HG02798 (cell line): ENCODE results near the gene PPP5C.
"Not testable (repeated sequence)": the region's sequence is repeated elsewhere in the genome, so short reads cannot be mapped to it uniquely, and the experiment has no call there.

Experiments used
- ATAC-seq: cut with Tn5 transposase; IDR thresholded peaks from one replicate; pipeline ENCODE4 v1.9.1; 2021; ENCODE audit warnings: mild to moderate bottlenecking; ENCODE audit not compliant: unreplicated experiment, poor library complexity

The PPP5C gene

DNA sequence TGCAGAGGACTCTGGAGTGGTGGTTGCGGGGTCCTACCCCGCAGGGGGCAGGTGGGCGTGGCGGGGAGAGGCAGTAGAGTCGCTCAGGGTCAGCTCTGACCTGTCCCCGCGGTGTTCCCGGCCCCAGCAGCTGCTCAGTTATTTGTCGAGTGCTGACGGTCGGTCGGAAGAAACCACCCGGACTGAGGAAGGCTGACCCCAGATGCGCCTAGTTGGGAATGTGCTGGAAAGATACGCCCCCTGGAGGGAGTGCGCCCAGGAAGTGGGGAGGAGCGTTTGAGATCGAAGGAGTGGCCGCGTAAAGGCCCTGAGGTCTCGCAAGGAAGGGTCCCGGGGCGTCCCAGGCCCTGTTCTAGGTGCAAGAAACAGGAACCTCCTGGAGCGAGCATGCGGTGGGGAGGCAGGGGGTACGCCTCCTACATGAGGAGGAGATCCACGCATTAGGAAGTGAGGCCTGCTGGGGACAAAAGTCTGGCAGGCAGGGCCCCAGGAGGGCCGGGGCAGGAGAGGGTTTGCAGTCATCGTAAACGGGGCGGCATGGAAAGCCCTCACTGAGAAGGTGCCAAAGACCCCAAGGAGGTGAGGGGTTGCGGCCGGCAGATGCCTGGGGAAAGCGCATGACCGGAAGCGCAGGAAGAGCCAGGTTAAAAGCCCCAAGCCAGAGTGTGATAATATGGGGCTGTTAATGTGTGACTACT, 57.3 kb downstream of the PPP5C start:
- no peak for ATAC-seq

DNA sequence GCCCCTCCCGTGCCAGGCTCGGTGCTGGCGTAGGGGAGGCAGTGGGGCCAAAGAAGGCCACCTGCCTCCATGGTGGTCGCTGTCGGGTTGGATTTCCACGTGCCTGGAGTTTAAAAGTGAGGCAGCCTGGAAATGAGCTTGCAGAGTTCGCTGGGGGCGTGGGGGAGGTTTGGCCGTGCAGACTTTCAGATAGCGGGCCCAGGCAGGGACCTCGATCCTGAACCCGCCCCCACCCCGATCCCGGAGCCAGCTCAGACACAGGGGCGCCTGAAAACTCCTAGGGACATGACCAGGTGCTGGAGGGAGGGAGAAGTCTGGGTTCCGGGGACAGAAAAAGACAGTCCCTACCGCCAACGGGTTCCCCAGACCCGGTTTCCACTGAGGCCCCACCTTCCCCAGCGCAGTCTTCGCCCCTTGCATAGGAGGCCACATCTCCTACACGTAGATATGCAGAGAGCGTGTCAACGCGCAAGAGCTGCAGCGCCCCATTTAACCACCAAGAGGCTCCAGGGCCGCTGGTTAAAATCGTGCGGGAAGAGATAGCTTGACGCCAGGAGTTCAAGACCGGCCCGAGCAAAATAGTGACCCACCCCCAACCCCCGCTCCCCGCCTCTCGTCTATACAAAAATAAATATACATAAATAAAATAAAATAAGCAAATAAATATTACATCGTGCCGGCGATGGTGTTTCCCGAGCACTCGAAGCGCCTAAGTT, 58.0 kb downstream of the PPP5C start:
- no peak for ATAC-seq

DNA sequence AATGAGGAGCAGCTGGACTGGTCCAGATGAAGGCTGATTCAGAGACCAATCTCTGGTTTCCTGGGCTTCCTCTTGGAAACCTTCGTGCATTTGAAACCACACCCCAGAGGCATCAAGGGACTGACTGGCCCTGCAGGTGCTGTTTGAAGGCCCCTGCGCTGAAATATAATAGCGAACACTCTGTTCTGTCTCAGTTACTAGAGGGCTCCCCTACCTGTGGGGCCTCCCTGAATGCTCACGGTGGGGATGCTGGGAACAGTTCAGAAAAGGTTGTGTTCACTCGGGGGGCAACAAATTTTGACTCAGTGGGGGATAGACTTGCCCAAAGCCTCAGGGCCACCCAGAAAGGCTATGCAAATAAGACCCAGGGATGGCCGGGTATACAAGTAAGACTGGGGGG, 60.1 kb downstream of the PPP5C start:
- no peak for ATAC-seq

DNA sequence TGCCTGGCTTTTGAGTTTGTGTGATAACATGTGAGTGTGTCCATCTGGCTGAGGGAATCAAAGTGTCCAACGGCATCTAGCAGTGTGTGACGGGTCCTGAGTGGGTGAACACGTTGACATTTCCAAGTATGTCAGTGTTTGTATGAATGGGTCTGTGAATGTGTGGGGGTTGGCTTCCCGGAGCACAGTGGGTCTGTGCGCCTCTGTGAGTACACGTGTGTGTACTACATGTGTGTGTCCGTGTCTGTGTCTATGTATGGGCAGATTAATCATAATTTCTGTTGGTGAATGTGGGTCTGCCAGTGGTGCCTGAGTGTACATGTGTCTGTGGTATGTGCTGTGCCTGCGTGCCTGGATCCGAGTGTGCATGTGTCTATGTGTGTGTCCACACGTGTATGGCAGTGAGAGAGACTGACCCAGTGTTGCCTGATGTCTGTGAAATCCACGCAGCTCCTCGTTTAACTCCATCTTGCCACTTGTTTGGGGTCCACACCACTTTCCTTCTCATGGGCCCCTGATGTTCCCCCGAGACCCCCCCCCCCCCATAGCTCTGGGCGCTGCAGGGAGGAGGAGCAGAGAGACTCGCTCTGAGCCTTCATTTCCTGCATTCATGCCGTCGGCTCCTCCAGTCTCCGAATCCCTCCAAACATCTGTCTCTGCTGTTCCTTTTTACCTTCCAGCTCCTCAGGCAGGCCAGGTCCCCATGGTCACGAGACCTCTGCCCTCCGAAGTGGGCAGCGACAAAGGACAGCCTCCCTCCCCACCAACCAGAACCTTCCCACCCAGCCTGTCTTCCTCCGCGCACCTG, 61.2 kb downstream of the PPP5C start:
- ATAC-seq, result no peak

DNA sequence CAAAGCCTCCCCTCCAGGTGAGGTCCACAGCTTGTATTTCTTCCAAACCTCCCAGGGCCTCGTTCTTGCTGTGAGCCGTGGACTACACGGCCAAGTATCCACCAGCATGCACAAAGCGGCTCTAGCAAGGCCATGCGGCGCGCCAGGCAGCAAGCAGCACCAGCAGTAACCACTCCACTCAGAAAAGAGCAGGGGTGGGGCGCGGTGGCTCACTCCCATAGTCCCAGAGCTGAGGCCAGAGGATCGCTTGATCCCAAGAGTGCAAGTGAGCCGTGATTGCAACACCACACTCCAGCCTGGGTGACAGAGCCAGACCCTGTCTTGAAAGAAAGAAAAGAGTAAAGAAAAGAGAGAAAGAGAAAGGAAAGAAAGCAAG, 61.8 kb downstream of the PPP5C start:
- no peak for ATAC-seq

DNA sequence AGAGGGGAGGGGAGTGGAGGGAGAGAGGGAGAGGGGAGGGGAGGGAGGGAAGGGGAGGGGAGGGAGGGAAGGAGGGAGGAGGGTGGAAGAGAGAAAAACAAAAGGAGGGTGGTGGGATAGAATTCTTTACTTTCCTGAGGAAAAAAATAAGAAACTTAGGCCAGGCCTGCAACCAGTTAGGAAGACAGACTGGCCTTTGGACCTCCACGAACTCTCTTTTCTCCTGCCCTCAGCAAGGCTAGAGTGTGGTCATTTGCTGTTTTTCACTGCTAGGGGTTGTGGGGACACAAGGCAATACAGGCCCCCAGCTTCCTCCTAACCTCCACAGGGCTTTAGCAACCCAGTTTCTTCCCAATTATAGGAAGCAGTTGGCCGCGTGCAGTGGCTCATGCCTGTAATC, 62.3 kb downstream of the PPP5C start:
- no peak for ATAC-seq

DNA sequence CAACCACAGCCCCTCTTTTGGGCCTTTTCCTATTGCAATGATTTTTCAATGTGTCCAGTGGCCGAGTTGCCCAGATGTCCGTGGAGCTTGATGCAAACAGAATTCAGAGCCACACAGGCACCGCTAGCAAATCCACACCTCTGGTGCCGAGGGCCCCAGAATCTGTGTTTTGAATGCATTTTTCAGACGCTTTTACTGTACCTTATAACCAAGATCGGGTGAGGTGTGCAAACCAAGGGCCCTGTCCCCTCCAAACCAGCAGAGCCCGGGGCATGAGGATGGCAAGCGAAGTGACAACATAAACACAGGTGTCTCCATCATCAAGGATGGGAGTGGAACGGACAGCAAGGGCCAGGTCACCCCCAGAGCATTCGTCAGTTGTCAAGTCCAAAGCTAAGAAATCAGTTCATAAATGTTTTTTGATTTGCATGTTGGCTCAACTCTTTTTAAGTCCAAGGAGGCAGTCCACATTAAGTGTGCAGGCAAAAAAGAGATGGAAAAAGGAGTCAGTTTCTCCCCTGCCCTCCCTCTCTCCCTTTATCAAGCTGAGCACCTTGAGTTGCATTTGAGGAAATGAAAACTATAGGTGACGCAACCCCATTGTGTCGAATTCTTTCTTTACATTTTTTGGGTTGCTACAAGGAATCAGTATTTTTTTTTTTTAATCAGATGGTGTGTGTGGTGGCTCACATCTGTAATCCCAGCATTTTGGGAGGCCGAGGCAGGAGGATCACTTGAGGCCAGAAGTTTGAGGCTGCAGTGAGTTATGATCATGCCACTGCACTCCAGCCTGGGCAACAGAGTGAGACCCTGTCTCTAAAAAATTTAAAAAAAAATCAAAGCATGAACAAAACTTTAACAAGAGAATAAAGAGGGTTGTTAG, 63.6 kb downstream of the PPP5C start:
- no peak for ATAC-seq

DNA sequence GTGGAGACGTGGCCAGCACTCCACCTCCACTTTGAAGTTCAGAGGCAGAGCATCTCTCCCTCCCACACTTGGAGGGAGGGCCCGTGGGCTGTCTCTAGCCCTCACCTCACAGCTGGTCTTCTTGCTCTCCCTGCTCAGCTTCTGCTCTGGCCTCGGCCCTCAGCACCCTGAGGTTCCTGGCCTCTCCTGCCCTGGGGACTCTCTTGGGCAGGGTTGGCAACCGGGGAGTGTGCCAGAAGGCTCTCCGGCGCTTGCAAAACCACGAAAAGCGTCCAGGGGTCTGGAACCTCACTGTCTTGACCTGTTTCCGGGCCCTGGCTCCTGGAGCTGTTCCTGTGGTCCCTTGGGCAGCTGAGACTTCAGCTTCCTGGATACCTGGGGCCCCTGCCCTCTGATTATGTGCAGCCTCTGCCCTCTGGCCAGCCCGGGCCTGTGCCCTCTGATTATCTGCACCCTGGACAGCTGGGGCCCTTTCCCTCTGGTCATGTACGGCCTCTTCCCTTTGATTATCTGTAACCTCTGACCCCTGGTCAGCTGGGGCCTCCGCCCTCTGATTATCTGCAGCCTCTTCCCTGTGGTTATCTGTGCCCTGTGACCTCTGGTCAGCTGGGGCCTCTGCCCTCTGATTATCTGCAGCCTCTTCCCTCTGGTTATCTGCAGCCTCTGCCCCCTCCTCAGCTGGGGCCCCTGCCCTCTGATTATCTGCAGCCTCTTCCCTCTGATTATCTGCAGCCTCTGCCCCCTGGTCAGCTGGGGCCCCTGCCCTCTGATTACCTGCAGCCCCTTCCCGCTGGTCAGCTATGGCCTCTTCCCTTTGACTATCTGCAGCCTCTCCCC, 64.4 kb downstream of the PPP5C start:
- ATAC-seq, result no peak

DNA sequence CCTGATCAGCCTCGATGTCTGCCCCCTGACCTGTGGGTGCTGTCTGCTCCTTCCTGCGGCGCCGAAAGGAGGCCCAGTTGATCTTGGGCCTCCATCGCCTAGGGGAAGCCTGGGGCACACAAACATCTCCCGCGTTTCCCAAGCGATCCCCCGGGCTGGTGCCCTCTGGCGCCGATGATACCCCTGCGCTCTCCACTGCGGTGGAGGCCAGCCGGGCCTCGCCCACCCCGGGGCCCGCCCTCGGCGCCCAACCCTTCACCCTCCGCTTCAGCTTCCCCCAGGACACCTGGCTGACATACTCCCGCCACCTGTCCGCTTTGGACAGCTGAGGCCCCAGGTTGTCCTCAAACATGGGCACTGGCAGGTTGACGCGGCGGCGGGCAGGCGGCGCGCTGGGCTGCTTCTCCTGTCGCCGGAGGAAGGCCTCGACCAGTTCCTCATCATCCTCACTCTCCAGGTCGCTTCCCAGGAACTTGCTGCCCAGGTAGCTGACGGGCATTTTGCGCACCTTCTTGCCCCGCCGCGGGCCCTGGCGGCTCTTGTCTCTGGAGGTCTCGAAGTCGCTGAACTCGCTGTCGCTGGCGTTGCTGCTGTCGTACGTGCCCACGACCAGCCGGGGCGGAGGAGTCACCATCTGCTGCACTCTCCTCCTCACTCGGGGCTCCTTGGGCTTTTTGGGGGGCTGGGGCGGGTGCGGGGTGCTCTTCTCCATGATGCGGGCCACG, 65.2 kb downstream of the PPP5C start:
- ATAC-seq, result no peak

DNA sequence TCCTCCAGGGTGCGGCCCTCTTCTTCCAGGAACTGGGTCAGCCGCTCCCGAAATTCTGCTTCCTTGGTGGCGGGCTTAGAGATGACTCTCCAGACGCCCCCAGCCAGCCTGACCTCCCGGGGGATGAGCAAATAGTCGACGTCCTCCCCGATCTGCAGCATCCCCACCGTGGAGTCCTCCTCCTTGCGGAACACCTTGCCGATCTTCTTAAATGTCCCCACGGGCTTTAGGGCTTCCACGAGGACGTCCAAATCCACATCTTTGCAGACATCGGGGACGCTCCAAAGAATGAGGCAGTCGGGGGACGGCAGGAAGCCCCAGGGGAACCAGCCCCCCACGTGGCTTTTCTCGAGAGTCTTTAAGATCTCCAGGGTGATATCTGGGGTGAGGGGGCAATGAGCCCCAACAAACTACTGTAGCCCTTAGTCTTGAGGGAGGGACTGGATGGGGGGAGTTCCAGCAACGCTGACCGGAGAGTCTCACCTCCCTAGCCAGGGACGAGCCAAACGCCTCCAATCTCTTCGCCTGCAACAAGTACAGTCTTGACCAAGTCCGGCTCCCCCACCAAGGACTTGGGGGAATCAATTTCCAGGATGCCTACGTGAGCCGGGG, 65.9 kb downstream of the PPP5C start:
- ATAC-seq, result no peak

DNA sequence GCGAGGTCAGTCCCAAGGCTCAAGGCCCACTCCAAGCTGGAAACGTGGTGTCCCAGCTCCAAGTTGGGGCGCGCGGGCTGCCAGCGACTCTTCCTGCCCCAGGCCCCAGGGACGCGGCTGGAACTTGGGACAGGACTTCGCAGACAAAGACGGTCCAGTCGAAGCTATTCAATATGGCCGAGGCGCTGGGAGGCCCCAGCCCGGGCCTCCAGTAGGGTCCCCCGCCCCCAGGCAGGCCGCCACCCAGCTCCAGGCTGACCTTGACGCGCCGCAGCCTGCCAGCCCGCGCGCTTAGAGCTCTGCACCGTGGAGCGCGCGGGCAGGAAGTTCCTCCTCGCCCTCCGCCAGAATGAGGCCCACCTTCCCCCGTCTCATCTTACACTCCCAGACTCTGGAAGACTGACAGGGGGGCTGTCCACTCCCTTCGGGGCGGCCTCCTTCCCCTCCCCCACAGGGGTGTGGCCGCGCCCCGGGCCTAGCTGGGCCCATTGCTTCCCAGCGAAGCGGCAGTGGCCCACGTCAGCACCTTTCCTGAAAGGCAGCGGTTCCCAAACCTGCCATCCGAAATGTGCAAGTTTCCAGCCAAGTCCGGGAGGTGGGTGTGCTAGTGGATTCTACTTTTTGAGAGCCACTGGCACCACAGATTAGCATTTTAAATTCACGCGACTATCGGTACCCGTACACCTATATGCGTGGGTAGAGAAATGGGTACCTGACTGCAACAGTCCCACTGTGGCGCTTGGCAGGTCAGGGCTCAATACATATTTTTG, 66.6 kb downstream of the PPP5C start, which contains the start of gene CCDC8:
CCDC8 (minus strand) TSS at position 303 of the 770 bp plus-strand sequence. CDS start 754 bp downstream, outside the sequence.
- ATAC-seq, result no peak

DNA sequence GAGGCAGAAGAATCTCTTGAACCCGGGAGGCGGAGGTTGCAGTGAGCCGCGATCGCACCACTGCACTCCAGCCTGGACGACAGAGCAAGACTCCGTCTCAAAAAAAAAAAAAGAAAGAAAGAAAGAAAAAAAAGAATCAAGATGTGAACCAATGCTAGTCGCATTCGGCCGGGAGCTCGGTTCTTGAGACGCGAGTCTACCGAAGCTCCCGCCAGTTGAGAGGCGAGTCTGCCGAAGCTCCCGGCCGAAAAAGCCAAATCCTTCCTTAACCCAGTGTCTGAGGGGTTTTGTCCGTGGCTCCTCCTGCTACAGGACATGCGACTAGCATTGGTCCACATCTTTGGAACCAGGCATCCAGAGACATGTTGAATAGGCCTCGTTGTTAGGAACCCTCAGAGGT, 68.0 kb downstream of the PPP5C start:
- not testable (repeated sequence) for ATAC-seq

DNA sequence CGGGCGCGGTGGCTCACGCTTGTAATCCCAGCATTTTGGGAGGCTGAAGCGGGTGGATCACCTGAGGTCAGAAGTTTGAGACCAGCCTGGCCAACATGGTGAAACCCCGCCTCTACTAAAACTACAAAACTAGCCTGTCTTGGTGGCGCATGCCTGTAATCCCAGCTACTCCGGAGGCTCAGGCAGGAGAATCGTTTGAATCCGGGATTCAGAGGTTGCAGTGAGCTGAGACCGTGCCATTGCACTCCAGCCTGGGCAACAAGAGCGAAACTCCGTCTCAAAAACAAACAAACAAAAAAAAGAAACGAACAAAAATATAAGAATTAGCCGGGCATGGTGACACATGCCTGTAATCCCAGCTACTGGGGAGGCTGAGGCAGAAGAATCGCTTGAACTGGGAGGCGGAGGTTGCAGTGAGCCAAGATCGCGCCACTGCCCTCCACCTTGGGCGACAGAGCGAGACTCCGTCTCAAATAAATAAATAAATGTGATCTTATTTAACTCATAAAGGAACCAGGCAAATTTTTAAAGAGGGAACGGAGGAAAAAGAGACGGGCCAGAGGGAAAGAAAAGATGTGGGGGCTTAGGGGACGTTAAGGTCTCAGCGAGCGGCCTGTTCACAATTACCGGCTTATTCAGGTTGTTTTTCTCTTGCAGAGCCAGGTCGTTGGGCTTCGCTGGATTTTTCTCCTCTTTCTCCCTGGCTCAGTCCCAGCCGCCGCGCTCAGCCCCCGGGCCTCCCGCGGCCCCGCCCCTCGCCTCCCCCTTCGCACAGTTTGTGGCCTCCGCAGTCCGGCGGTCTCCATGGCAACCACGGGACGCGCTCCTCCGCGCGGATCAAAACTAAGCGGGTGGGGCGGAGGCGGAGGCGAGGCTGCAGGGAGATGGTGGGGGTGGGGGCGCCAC, 69.2 kb downstream of the PPP5C start:
- ATAC-seq, result not testable (repeated sequence)

DNA sequence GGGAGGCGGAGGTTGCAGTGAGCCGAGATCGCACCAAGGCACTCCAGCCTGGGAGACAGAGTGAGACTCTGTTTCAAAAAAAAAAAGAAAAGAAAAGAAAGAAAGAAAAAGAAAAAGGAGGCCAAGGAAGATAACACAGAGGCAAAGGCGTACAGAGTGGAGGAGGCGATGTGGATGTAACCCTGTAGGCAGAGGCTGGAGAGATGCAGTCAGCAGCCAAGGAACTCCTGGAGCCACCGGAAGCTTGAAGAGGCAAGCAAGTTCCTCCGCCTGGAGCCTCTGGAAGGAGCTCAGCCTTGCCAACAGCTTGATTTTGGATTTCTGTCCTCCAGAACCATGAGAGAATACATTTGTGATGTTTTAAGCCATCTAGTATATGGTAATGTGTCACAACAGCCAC, 73.2 kb downstream of the PPP5C start:
- no peak for ATAC-seq

DNA sequence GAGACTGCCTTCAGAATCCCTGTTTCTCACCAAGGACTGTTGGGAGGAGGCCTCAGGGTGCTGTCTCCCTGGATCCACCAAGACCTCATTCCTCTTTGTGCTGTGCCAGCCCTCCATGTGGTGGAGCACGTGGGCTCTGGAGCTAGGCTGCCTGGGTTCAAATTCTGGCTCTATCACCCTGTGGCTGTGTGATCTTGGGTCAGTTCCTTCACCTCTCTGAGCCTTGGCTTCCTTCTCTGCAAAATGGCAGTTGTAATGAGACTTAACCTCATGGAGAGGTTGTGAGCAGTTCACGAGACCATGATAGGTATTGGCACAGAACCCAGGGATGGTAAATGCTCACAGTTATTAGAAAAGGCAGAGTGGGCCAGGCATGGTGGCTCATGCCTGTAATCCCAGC, 75.5 kb downstream of the PPP5C start:
- ATAC-seq, result no peak

DNA sequence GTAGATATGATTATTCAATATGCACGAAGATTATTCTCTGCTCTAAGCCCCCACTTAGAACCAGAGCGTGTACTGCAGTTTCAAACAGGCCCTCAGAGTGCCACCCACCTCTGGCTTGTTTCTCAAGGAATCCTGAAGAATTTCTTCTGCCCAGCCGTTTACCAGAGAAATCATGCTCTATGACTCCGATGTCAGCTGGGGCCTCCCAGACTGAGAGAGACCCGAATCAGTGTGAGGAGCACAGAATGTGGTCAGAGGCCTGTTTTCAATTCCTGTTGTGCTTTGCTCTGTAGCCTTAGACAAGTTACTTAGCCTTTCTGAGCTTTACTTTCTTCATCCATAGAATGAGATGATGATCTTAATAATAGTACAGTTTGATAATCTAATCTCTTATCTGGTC, 76.3 kb downstream of the PPP5C start:
- no peak for ATAC-seq
